DMS53 treated with DMSO at 0.1 percent for 48 hours (cell line): ENCODE data around the gene CTRB1.

Experiments
- DNase-seq: peaks from one replicate; lab custom pipeline; 2025; ENCODE audit not compliant: unreplicated experiment; lab: John Stamatoyannopoulos, UW

The CTRB1 gene

DNA sequence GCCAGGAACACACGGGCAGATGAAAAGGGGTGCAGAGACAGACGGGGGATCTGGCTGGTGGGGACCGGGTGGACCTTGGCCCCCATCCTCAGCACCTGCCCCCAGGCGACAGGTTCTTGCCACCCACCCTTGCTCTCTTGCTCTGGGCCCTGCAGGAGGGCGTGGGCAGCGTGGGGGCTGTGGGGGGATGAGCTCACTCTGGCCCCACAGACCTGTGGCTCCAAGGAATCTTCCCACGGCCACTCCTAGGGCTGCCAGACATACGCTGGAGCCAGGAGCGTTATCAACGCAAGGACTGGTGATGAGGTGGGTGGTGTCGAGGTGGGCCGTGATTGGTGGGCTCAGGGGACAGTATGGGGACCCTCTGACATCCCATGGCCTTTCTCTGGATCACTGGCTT is 6.3 kb downstream of the CTRB1 start:
- no peak for DNase-seq

DNA sequence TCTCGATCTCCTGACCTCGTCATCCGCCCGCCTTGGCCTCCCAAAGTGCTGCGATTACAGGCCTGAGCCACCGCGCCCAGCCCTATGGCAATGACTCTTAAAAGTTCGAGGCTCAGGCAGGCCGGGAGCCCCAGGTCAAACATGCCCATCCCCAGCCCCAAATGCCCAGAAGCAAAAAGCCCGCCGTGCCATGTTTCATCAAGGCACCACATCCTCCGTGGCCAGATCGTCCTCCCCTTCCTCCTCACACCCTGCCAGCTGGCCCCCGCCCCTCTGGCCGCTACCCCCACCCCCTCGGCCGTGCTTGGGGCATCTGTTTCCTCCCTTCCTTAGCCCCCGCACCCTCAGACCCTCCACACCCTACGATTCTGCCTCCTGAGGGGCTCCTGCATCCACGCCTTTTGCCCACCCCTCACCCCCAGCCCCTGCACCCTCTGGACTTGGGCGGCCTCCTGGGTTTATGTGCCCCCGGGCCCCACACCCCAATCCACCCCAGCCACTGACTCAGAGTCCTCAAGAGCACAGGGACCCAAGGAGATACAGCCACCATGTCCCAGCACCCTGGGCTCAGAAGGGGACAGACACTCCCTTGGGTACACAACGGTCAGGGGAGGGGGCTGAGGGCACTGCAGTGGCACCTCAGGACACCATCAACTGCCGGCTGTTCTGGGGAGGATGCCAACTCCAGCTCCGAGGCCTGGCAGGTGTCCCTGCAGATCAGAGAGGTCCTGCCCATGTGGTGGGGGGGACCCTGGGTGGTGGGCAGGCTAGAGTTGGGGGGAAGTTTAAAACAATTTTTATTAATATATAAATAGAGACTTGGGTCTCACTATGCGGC is 7.1 kb downstream of the CTRB1 start:
- DNase-seq = no peak

DNA sequence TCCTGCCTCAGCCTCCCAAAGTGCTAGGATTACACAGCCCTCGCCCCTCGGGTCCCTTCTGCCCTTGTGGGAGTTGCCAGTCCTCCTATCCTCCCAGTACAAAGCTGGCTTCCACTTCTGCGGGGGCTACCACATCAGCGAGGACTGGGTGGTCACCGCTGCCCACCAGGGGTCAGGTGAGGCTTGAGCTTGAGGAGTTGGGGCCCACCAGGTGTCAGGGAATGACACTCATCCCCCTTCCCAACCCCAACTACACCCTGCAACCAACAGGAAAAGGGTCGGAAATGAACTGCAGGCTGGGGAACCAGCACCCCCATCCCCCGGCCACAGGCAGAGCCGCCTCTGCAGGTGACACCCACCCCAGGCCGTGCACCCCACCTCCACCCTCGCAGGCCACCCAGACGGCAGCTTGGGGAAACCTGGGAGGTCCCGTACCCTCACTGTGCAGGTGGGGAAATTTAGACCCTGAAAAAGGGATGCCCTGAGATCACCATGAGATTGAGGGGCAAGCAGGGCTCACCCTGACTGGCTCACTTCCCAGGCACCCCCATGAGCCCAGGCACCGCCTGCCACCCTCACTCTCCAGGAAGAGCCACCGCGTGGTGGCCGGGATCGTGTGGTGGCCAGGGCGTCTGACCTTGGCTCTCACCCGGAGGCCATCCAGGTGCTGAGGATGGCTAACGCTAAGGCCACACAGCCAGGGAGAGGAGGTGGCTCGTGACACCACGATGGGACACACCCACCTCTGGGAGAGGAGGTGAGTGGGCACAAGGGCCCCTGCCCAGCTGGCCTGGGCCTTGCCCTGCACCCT is 8.0 kb downstream of the CTRB1 start:
- DNase-seq = no peak

DNA sequence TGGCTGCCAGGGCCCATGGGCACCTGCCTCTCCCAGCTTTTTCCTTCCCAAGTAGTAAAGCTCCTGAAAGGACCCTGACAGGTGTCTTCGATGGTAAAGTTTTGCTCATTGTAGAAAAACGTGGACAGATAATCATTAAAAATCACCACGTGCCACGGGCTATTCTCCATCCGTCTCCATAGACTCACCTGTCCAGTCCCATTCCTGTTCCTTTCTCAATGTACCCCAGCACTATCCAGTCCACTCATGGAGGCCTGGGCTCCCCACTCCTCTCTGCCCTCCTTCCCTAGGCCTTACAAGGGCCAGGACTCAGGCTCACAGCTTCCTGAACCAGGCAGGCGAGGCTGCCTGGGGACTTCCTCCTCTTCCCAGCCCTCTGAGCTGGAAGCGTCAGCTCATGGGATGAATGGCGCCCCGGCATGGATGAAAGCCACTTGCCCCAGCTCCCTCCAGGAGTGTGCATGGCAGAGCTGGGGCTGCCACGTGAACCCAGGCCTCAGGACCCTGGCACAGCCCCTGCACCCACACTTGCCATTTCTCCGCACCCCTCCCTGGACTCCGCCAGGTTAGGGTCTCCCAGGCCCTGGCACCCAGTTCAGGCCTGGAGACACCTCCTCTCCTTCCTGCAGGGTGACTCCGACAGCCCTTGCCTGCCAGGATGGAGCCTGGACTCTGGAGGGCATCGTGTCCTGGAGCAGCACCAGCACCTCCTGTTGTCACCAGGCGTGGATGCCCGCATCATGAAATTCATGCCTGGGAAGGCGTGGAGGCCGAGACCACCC is 8.8 kb downstream of the CTRB1 start:
- DNase-seq = no peak

DNA sequence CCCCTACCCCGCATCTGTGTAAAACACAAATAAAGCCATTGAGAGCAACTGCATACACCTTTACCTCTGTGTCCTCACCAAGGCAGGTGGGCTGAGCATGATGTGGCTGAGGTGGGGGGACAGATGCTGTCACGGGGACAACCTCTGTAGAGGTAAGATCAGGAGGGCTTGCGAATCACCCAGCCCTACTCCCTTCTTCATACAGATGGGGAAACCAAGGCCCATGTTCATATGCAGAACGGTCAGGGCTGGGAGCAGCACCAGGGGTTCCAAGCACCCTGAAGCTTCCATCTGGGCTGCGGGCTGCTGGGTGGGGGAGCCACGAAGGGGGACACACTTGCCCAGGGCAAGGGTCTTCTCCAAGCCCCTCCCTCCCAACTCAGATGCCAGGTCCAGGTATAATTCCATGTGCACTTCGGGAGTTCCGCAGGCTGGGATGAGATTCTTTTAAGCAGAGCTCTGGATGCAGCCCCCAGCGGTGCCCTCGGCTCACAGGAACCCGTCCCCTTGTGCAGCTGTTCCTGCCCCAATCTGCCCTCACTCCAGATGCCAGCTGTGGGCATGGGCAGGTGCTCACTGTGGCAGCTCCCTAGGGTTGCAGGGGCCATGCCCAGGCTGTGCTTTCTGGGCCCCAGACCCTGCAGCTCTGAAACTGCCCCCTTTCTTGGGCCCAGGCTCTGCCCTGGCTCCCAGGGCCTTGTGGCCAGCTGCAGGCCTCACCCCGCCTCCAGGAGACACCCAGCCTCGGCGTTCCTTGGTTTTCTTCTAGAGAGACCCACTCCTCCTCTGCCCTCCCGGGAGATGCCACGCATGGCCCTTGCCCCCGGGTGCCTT is 9.6 kb downstream of the CTRB1 start:
- DNase-seq = no peak

DNA sequence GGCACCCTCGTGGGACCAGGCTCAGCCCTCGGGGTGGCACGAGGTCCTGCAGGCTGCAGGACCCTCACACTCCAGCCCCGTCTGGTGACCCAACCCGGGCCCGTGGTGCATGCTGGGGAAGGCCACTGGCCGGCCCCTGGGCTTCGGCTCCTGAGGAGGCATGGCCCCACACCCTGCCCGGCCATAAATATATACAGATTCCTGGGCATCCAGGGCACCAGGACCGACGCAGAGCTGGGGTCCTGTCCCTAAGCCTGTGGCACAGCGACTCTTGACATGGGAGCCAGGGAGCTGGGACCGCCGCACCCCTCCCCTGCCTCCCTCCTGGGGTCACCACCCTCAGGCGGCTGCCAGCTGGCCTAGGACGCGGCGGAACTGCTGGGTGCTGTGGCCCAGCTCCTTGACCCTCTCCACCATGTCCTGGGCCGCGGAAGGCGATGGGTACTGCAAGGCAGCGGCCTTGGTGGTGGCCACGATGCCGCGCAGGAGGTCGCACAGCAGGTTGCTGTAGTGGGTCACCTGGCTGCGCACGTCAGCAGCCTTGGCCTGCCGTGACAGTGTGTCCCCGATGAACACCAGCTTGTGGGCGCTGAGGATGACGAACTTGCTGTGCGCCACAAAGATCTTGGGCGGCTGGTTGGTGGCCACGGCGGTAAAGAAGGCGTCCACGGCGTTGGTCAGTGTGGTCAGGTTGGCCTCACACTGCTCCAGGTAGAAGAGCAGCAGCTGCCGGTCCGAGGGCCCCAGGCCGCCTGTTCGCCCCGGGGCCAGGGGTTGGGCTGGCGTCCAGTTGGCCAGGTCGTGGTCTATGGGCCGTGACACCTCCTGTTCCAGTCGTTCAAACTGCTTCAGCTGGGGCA is 10.6 kb downstream of the CTRB1 start:
- no peak for DNase-seq

DNA sequence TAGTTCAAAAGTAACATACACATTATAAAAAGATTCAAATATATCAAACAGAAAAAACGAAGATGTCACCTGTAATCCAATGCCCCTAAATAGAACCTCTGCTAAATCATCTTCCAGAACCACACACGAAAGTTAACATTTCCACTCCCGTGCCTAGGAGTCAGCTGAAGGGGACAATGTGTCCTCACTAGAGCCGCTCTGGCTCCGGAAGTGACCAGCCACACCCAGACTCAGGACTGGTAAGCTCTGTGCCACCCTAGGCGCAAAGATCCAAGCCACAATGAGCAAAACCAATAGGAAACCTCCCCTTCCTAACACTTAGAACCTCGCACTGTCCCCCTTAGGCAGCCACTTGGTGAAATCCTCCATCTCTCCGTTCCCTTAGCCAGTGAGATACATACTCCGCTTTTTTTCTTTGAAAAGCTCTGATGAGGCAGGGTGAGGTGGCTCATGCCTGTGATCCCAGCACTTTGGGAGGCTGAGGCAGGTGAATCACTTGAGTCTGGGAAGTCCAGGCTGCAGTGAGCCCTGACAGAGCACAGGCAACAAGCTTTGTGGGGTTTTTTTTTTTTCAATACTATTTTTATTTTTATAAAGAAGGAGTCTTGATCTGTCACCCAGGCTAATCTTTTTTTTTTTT is 11.8 kb downstream of the CTRB1 start:
- no peak for DNase-seq

DNA sequence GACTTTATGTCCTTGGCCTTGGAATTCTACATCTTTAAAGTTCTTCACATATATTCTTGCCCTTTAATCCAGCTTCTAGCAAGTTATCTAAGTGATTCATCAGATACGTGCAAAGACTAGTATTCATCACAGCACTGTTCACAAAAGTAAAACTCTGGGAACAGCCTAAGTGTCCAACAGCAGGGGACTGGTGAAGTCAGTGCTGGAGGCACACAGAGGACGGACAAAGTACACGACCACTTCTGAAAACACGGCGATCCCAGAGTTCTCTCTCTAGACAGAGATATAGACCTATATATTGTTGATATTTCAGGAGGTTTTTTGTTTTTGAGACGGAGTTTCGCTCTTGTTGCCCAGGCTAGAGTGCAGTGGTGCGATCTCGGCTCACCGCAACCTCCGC is 12.8 kb downstream of the CTRB1 start:
- no peak for DNase-seq

DNA sequence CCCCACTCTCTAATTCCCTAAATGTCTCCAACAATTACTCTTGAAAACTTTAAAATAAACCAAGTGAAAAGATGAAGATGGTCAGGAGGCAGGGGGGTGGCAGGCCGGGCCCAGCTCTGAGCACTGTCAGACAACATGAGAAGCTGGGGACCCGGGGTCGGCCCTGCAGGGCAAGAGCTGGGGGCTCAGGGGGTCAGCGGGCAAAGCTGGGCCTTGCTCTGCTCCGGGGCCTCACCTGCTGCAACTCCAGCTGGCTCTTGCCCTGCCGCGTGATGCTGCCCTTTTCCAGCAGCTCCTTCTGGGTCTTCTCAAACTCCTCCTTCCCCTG is 14.8 kb downstream of the CTRB1 start:
- no peak for DNase-seq

DNA sequence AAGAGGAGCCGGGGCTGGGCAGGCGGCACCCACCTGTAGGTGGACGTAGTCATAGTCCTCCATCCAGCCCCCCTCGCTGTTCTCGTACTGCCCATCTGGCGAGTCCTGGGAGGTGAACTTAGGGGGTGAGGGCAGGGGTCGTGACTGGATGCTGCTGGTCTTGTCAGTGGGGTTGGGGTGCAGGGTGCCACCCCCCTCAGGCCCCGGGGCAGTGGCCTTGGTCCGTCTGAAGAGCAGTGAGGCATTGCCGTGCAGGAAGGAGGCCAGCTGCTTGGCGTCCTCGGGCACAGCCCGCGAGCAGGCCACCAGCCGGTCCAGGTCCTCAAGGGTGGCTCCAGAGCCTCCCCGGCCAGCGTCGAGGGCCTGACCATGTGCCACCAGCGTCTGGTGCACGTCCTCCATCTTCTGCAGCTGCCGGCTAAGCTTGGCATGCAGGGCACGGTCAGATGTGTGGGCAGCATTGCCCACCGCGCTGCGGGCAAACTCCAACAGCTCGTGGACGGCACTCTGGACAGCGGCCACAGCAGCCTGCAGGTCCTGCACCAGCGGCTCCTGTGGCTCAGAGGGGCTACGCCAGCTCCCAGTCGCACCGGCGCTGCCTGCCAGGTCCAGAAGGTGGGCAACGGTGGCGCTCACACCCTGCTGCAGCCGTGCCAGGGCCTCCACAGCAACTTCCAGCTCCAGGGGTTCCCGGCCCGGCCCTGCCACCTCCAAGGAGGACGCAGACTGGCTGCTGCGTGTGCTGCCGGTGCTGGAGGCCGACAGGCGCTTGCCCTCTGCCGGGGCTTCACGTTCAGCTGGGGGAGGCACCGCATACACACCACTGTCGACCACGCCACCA is 16.3 kb downstream of the CTRB1 start:
- DNase-seq = no peak

DNA sequence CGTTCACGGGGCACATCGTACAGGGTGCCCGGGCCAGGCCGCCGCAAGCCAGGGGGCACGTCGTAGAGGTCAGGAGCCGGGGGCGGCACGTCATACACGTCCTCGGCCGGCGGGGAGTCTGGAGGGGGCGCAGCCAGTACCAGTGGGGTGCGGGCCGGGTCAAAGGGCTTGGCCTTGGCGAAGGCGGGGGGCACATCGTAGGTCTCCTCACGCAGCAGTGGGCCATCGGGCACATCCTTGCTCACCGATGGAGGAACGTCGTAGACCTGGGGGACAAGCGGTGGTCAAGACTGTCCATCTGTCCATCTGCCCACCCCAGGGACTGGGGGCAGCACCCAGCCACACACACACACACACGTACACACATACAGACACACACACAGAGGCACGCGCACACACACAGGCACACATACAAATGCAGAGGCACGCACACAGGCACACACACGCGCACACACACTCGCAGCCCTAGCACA is 17.0 kb downstream of the CTRB1 start:
- no peak for DNase-seq

DNA sequence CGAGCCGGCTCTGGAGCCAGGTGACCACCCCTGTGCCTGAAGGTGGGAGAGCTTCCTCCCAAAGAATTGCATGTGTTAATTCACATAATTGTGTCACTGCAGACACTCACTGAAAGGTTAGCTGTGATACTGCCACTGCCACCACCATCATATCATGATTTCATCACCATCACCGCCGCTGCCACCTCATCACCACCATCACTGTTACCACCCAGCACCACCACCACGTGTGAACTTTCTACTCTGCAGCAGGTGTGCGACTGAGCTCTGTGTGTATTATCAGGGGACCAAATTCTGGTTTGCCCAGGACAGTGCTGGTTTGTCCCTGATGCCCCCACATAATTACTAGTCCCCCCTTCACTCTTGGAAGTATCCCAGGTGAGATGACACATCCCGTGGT is 17.4 kb downstream of the CTRB1 start:
- no peak for DNase-seq

DNA sequence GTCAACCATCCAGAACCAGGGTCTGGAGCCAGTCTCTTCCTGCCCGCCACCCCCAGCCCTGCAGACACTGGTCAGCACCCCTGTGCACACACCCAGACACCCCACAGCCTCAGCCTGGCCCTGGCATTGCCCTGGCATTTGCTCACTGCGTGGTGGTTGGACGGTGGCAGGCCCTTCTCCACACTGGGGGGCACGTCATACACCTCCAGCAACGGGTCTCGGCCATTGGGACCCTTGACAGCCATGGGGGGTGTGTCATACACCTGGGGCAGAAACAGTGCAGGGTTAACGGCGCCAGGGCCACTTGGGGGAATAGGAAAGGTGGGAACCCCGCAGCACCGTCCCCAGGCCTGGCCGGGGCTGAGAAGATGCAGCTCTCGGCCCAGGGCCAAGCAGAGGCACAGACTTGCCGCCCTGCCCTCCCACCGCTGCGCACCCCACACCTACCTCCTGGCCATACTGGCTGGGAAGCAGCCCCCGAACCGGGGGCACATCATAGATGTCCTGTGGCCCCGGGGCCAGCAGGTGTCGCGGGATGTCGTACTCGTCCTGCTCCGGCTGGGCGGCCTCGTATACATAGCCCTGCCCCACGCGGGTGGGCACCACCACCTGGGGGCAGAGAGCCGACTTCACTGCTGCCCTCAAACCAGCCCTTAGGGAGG is 18.1 kb downstream of the CTRB1 start:
- DNase-seq = no peak

DNA sequence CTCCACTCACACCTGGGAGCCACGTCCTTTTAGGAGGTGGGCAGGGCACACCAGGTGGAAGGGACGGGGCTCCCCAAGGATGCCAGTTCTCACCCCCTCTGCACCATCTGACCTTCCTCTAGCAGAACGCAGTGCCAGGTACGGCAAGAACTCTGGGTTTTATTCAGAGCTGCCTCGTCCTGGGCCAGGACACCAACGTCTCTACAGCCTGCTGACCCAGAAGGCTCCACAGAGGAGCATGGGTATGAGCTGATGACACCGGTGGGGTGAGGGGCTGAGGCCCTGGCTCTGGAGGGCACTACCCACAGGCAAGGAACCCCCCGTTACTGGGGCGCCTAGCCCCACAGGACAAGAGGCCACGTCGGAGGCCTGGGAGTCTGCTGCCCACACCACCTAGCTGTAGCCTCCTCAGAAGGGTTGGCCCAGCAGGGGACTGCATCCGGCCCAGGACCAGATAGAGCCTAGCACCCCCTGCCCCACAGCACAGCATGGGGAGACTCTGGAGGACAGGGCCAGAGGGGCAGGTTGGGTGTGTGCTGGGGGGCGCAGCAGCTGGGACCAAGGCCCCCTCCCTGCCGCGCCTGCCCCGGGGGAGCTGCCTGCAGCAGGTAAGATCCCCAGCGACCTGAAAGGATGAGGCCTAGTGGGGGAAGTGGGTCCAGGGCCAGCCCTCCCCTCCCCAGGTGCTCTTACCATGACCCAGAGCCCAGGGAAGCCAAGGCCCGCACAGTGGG is 18.8 kb downstream of the CTRB1 start:
- no peak for DNase-seq

DNA sequence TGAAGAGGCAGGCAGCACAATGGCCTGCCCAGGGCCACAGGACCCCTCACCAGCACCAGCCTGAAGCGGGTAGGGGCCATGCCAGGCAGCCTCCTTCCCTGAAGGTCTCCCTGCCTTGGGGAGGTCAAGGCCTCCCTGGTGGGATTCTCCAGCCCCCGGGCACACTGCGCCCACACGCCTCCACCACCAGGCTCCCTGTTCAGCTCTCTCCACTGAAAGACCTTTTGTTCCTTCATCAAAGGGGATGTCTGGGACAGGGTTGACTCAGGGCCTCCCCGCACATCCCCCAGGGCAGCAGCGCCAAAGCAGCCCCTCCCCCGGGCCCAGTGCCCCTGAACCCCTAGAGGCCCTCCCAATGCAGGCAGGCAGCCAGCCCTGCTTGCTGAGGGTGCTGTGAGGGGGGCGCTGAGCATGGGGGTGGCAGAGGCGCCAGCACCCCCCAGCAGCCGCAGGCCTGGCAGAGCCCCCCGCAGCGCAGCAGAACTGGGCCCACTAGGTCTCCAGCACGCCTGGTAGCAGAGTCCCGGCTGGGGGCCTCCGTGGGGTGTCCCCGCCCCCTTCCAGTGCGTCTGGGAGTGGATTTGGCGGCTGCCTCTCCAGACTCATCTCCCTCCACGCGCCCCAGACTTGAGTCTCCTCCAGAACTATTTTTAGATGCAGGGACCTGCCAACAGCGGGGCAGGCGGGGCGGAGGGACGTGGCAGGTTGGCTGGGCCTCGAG is 19.5 kb downstream of the CTRB1 start:
- DNase-seq = no peak

DNA sequence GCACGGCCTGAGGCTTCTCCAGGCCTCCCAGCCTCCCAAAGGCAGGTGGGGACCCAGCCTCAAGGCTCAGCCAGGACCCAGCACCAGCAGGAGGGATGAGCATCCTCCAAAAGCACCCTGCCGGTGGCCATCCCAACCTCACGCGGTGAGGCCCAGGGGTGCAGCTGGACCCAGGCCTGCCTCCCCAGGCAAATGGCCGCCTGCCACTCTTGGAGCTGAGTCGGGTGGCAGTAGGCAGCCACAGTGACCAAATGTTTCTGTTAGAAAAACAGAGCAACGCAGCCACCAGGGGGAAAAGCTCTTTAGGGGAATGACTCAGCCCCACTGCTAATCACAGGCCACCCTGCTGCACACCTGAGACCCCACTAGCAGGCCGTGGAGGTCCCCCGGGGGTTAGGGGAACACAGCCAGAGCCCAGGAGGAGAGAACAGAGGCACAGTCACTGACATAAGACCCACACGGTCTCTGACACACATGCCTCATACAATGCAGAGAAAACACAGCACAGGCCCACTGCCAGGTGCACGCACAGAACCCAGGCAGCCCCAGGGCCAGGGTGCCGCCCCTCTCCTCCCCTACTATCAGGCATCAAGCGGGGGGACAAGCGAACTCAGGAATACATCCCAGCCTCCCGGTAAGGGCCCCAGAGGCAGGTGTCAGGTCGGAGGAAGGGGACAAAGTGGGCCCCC is 20.2 kb downstream of the CTRB1 start:
- no peak for DNase-seq
